ENCODE measurements around the gene KCNN3.

The KCNN3 gene

DNA sequence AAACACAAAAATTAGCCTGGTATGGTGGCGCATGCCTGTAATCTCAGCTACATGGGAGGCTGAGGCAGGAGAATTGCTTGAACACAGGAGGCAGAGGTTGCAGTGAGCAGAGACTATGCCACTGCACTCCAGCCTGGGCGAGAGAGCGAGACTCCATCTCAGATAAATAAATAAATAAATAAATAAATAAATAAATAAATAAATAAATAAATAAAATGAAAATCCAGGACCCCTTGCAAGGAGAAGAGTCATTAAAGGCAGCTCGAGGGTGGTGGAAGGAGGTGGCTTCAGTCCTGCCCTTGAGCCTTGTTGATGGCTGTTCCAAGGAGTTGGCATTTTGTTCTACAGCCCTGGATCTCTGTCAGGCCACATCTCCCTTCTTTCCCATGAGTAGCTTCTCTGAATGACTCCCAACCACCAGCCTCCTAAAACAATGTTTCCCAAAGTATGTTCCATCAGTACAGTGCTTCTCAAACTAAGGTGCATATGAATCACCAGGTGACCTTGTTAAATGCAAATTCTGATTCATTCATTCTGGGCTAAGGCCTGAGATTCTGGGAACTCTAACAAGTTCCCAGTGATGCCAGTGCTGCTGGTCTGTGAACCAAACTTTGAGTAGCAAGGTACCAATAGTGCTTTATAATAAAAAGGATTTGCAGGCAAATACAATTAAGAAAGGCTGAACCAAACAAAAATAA, 99.0 kb downstream of the KCNN3 start:
- no peak for DNase-seq (ENCODE audit: low spot score)

DNA sequence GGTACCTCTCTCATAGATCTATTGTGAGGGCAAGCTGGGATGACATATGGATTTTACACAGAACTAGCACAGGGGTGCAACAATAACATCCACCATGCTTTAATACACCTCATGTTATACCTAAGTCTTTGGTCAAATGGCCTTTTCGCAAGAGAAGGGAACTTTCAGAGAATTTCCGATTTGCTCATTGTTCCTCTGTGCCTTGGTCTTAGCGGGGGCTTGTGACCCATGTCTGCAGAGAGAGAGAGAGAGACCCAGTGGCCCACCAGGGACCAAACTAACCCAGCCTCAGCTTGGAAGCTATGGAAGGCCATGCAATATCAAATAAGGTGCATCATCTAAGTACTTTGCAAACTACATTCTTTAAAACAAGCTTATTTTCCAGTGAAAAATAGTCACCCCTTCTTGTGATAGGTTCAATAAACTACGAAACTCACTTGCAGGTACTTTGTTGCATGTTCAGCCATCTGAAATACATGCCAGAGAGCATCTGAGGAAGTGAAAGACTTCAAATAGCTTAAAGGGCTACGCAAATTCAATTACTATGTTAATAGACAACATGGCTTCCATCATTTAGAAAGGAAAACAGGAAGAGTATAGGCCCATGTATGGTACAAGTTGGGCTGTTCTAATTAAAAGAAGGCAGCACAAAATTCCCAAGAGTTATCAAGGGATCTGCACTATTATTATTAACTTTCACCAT, 100.7 kb downstream of the KCNN3 start:
- peak; percentile 63 for DNase-seq (ENCODE audit: low spot score)

DNA sequence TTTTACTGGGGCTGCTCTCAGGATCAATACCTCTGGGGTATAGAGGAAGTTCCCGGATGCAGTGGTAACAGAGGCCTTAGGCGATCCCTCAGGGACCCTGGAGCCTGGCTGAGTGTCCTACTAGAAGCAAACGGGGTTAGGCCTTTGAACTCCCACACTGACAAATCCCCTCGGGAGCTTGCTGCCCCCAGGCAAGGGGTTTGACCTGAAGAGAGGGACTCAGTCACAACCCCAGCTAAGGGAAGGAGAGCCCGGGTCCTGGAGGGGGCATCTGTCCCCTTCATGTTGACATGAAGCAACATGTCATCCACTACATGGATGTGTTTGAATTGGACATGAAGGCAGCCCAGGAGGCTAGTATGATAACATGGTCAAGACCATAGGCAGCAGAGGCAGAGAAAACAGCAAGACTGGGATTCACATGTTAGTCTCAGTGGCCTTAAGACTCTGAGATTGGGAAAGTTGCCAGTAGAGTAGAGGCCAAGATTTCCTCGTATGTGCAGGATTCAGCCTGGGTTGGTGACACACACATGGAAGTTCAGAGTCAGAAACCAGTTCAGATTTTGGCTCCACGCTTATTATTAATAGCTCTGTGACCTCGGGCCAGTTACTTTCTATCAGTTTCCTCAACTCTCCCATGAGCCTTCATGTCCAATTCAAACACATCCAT, 101.5 kb downstream of the KCNN3 start:
- DNase-seq (ENCODE audit: low spot score): no peak

DNA sequence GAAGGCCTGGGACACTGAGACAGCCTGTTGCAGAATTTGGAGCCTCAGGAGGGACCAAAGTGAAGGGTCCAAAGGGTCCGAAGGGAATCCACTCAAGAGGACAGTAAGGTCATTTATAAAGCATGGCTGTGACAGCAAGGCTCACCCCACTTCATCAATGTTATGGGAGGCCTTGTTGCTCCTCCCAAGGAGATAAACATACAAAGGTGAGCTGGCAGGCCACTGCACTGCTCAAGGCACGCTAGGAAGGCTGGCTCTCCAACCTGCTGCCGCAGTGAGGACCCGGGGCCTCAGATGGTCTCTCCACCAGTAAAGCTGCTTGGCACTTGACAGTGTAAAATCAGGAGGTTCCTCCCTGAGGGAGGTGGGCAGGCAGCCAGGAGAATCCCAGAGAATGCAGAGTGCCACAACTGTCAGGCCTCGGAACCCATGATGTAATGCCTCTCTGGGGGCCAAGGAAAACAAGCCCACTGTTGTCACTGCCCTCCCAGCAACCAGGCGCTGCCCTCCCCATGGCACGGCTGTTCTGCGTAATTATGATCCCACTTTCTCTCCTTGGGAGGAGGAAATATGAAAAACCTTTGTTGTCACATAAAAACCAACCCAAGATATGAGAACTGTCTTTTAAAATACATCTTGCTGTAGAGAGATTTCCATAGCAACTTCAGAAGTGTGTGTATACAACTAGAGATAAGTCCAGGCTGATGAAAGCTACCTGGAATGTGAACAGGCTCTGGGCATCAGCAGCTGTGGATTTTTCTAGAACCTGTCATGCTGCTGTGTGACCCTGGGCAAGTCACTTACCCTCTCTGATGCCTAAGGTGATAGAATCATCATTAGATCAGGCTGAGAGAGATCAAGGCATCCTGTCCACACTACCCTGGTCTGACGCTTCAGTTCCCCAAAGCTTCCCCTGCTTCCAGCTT, 102.5 kb downstream of the KCNN3 start:
- DNase-seq (ENCODE audit: low spot score): no peak

DNA sequence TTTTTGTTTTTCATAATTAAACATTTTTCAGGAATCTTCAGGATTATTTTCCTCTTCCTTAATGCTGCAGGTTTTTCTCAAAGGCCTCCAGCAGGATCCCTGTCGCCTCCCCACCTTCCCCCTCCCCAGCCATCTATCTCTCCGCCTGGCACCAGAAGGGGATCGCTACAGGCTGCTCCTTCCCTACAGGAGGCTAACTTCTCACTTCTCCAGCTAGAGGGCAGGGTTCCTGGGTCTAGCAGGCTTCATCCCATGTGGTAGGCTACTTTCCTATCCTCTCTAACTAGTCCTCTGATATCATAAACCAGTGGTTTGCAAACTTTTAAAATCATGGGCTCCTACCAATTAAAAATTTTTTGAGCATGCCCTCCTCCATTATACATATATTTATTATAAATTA, 104.1 kb downstream of the KCNN3 start:
- DNase-seq (ENCODE audit: low spot score): peak; percentile 23

DNA sequence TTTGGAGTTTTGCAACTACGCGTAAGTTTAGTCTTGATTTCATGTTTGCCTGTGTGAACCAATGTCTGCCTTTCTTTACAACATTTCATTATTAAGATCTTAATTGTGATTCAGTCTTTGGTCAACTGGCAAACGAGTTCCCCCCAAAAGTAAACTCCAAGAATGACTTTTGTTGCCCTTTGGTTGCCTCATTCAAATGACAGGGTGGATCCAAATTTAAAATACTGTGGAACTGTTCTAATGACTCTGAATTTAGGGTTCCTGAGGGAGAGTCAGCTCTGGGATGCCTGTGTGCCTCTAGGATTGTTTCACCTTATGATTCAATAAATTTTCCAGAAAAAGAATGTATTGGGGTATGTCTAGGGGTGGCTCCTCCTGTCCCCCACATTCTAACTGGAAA, 105.3 kb downstream of the KCNN3 start:
- DNase-seq (ENCODE audit: low spot score): no peak

DNA sequence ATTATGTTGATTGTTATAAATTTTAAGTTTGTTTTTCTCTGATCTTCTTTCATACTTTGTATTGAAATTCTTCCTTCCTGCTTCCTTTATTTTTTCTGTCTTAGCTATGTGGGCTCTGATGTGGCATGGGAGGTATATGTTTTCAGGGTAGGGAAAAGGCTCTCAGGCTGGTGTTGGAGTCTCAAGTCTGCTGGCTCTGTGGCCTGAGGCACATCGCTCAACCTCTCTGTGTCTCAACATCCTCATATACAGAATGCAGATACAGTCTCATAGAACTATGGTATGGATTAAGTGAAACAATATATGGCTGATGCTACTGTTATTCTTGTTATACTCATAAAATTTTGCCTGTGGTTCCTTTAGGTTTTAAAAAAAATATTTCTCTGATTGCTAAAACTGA, 105.9 kb downstream of the KCNN3 start:
- no peak for DNase-seq (ENCODE audit: low spot score)

DNA sequence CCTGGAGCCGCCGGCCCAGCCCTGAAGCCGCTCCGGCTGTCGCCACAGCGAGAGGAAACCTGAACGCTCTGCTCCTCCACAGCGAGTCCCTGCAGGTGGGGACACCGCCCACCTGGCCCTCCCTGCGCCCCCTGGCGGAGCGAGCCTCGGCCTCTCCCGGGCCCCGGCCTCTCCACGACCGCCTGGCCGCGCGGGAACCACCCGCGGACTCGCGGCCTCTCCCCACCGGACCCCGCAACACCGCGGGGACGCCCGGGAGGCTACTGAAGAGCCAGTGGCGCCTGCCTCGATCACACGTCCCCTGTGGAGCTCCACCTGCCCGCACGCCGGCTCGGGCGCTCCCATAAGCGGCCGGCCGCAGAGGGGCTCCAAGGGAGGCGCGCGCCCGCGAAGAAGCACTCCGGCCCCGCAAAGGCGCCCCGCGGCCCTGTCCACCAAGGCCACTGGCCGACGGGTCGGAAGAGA, 109.6 kb downstream of the KCNN3 start:
- DNase-seq (ENCODE audit: low spot score): peak; percentile 88

DNA sequence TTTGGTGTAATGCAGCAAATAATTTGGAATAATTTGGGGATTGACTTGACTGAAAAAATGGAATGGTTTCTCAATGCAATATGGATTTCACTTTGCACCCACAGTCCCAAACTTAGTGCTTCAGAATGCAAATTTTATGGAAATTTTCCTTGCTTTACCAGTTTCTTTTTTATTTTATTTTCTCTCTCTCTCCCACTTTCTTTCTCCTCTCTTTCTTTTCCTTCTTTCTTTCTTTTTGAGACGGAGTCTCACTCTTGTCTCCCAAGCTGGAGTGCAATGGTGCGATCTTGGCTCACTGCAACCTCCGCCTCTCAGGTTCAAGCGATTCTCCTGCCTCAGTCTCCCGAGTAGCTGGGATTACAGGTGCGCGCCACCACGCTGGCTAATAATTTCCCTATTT, 110.3 kb downstream of the KCNN3 start:
- DNase-seq (ENCODE audit: low spot score): no peak

DNA sequence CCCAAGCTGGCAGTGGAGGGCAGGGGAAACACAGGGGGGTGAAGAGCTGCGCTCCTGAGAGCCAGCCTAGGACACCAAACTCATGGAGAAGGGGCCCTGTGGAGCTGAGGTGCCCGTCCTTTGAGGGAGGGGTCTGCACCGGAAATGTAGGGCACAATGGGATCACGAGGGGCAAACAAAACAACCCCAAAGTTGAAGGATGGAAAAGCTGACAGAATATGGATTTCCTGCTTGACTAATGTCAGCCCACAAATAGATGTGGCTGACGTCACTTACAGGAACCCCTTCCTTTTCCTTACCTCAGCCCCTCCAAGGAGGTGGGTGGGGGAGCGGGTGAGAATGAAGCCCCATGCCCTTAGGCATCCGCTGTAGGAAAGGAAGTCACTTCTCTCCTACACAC, 110.9 kb downstream of the KCNN3 start:
- no peak for DNase-seq (ENCODE audit: low spot score)

DNA sequence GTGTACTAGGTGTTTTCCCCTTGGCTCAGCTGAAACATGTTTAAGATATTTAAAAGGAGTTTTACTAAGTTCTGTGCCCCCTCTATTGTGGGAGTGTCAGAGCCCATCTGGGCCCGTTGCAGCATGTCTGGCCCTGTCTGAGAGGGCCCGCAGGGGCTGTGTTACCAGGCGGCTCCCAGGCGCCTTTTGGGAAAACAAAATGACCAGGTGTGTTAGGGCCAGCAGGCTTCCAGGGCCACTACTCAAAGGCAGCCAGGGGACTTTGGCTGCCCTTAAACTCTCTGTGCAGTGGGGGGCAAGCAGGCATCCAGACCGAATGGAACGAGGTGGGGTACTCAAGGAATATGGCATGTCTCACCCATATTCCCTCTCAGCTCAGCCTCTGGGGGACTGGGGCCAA, 111.7 kb downstream of the KCNN3 start:
- DNase-seq (ENCODE audit: low spot score): no peak

DNA sequence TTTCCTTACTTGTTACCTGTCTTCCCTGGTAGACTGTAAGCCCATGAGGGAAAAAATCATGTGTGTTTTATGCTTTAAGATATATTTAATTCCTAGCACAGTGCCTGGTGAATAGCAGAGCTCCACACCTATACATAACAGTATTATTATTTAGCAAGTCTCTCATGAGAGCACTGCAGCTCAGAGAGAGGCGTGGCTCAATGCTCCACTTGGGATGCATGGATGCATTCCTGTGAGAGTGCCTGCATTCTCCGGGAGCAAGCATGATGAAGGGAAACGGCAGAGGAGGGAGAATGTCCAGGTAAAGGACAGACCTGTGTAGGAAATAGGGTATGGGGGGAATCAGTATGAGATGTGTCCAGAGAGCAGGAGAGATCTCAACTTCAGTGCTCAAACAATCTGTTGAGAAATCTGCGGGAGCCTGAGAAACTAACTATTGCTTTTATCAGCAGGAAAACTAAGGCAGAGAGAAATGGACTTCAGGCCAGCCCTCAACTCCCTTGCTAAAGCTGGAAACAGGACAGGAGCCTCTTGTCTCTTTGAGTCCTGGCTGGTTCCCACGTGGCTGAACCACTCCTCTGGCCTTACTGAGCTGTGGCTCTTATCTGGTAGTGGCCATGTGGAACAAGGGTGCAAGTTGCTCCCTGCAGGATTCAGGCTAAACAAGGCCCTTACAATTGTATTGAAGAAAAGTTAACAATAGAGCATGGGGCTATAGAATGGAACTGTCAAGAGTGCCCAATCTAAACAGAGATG, 113.1 kb downstream of the KCNN3 start:
- no peak for DNase-seq (ENCODE audit: low spot score)

DNA sequence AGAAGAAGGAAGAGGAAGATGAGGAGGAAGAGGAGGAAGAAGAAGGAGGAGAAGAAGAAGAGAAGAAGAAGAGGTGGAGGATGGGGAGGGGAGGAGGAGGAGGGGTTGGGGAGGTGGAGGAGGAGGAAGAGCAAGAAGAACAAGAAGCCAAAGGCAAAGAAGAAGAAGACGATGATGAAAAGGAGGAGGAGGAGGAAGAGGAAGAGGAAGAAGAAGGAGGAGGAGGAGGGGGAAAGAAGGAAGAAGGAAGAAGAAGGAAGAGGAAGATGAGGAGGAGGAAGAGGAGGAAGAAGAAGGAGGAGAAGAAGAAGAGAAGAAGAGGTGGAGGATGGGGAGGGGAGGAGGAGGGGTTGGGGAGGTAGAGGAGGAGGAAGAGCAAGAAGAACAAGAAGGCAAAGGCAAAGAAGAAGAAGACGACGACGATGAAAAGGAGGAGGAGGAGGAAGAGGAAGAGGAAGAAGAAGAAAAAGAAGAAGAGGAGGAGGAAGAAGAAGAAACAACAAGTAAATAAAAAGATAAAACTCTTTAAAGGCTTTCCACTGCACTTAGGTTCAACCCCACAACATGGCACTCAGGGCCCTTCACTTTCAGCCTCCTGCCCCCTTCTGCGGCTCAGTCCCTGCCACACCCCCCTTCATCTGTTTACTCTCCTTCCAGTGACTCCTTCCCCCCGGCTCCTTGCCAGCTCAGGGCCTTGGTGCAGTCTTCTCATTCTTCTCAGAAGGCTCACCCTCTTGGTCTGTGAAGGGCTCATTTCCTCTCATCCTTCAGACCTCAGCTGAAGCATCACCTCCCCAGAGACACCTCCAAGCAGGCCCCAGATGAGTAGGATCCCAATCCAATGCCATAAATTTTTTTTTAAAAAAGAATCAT, 114.0 kb downstream of the KCNN3 start:
- DNase-seq (ENCODE audit: low spot score): no peak

DNA sequence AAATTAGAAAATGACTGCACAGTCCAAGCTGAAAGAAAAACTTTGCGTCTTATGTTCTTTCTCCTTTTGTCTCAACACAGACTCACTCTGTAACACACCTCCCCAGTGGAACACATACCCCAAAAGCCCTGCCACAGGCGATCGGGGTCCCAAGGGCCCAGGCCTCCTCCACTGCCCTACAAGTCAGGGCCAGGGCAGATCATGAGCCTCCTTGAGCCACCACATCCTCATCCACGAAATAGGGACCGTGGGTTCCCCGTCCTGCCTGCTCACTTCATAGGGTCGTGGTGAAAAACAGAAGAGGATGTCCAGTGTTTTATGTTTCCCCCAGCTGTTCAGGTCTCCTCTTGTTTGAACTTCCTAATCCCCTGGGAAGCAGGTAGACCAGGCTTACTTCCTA, 116.7 kb downstream of the KCNN3 start:
- no peak for DNase-seq (ENCODE audit: low spot score)

DNA sequence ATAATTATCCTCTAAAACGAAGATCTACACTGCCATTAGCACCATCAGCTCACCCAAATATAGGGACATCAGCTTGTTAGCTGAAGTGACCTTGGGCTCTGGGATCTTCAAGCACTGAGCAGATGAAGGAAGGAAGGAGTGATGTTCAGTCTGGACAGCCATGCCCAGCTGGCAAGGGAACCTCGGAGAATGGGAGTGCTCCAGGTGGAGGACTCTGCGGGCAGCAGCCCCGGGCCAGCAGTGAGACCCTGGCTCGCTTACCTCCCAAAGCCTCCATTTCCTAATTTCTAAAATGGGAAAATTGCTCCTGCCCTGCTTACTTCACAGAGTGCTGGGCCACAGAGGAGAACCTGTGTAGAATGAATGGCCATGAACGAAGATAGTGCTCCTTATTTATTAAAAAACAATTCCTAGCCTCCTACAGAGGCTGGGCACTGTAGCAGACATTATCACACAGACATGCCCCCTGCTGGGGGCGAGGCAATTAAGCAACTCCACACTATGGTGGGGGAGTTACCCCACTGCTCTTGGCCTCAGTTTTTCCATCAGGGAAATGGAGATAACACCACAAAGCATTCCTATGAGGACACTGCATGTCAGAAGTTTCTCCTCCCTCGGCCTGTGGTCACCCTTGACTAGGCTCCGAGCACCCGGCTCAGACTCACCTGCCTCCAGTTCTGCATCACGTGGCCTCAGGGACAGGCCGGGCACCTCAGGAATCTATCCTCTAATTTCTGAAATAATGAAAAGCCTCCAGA, 117.6 kb downstream of the KCNN3 start:
- no peak for DNase-seq (ENCODE audit: low spot score)

DNA sequence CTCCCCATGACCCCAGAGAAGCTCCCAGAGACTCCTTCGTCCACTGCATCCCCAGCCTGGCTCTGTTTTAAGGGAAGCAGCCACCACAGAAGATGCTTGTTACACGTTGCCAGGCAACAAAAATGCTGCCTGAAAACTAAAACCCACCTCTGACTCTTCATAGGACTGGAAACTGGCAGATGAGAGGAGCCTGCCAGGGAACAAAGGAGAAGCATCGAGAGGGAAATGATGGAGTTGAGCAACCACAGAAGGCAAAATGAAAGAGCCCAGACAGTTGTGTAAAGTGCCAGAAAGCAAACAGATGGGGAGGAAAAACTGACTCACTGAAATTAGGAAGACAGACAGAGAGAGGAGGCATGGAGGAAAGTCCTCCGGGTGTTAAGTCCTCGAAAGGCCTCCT, 118.4 kb downstream of the KCNN3 start:
- no peak for DNase-seq (ENCODE audit: low spot score)

DNA sequence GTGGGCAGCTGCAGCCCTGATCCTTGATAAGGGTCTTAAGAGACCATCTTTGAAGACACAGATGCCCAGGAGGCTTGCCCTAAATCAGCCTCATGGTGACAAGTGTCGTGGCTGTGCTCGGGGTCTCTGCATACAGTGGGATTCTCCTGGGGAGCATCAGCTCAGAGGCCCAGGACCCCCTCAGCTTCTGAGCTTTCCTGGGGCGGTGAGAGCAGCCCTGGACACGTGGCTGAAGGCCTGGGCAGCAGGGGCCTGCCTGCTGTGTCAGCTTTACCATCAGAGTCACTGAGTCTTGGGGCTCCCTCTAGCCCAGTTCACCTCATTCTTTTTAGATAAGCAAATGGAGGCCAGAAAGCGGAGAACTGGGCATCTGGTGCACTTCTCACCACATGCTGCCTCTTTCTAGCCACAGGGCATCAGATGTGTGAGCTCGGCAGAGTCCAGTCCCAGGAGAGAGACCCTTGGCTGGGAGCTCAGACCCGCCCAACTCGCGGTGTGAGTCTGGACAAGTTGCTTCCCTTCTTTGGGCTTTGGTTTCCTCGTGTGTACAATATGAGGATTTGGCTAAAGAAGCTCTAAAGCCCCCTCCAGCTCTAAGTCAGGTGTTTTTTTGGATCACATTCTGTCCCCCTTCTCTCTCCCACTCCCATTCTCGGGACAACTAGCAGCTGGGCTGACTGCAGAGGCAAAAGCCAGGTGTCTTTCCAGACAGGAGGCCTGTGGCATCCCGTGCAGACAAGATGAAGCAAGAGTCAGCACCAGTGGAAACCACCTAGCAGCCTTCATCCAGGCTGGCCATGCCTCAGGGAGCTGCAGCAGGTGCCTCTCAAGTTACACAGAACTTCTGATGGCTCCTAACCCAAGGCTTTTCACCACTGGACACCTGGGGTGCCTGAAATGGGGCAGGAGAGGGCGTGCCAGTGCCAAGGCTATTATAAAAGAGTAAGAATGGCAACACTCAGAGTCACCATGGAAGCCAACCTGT, 119.1 kb downstream of the KCNN3 start:
- DNase-seq (ENCODE audit: low spot score): no peak

DNA sequence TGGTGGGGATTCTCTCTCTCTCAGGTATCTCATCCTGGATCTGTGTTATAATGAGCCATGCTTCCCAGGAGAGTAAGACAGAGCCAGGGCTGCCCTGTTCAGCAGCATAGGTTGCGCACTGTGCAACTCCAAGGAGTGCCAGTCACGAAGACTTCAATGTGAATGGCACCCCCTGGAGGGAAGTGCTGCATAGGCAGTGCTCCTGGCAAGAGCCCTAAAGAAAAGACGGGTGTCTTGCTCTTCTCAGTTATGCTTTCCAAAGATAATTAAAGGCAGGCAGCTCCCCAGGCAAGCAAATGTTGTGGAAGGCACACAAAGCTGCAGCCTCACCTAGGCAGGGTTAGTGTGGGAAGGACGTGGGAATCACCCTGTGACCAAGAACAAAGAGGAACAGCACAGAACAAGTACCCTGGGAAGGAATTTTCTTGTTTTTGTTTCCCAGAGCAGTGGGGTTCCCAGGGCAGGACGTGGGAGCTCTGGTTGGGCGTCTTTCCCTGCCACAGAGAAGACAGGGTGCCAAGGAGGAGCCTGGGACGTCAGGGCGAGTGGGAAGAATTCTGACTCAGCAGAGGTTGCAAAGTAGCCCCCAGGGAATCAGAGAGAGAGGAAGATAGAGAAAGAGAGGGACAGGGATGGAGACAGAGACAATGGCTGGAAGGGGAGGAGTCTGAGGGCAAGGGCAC, 120.9 kb downstream of the KCNN3 start:
- DNase-seq (ENCODE audit: low spot score): no peak
